ENCODE data around the gene RB1. TPM values are rescaled to one million over a fixed set of nuclear protein-coding genes. Genes with fewer than 3 reads are reported as not detected.
A peak's percentile ranks its signal among the peaks of the same experiment; 100 is the strongest.

RB1 gene
- total and polyA plus RNA-seq, 11 donors, result 8.5 to 52.1 (median 26.7) TPM

DNA sequence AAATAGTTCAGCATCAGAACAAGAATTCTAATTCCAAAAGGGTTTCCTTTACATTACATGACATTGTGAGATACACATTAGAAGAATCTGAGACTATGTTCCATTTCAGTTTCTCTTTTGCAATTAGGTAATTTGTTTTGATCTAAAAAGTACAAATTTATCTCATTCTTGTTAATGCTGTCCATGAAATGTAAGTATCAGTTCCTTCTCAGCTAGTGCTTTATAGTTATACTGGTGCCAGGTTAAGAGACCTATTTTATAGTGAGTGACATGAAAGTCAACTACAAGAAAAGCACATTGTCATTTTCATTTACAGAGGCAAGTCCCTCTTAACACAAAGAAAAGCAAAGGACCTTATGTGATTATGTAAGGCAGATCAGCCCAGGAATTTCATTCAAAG, 185.4 kb downstream of the RB1 start:
- H3K9me3 ChIP-seq, result peaks cover 0 to 10% (median 0%) of the 10 kb centered on the region in 12 donors
- peaks cover 0 to 65% (median 17%) of the 10 kb centered on the region in 12 donors for H3K4me1 ChIP-seq
- H3K27me3 ChIP-seq, result no peaks in the 10 kb centered on the region
- intact Hi-C loops (cut with DNase I), result no loop called here
- H3K36me3 ChIP-seq, result peaks cover 0 to 36% (median 16%) of the 10 kb centered on the region in 9 donors
- no peak for ATAC-seq
- peak overlapping the region in 3 of 12 donors; percentile 18 to 93 (median 22) for H3K27ac ChIP-seq
- no peak overlapping the region for H3K4me3 ChIP-seq
- TF ChIP-seq, protein P1, sequence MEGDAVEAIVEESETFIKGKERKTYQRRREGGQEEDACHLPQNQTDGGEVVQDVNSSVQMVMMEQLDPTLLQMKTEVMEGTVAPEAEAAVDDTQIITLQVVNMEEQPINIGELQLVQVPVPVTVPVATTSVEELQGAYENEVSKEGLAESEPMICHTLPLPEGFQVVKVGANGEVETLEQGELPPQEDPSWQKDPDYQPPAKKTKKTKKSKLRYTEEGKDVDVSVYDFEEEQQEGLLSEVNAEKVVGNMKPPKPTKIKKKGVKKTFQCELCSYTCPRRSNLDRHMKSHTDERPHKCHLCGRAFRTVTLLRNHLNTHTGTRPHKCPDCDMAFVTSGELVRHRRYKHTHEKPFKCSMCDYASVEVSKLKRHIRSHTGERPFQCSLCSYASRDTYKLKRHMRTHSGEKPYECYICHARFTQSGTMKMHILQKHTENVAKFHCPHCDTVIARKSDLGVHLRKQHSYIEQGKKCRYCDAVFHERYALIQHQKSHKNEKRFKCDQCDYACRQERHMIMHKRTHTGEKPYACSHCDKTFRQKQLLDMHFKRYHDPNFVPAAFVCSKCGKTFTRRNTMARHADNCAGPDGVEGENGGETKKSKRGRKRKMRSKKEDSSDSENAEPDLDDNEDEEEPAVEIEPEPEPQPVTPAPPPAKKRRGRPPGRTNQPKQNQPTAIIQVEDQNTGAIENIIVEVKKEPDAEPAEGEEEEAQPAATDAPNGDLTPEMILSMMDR (IDR thresholded peaks at IDR 0.05), result no peak
- TF ChIP-seq POLR2A (IDR thresholded peaks at IDR 0.05), result no peak
- DNase-seq, result no peak

DNA sequence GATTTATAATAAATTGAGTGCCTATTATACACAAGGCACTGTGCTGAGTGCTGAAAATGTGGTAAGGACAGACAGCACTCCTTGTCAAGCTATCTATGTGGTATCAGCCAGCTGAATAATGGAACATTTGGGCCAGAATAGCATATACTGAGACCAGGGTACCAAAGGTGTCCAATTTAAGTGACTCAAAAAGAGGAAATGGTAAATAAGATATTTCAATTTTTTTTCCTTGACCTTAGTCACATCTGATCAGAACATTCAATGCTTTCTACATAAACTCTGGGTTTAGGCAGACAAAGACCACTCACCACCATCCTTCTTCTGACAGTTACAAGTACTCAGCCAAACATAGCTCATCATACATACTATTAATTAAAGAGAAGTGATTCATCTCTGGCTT, 186.1 kb downstream of the RB1 start:
- intact Hi-C loops (cut with DNase I), result loop anchor here in 5 of 10 donors (5.0 to 10.0 kb wide), 5 partner anchors 43 to 85 kb away; partner anchors contain the start of genes LPAR6 (in 1 of the 5) and RCBTB2 (in 1 of the 5)
- H3K4me3 ChIP-seq, result peak overlapping the region in 1 of 12 donors; percentile 53
- H3K36me3 ChIP-seq, result peaks cover 0 to 33% (median 16%) of the 10 kb centered on the region in 9 donors
- TF ChIP-seq POLR2A (IDR thresholded peaks at IDR 0.05), result no peak
- TF ChIP-seq, protein P1 (IDR thresholded peaks at IDR 0.05), result no peak
- ATAC-seq, result no peak
- DNase-seq, result no peak
- H3K4me1 ChIP-seq, result peaks cover 0 to 72% (median 20%) of the 10 kb centered on the region in 12 donors
- H3K9me3 ChIP-seq, result peaks cover 0 to 10% (median 0%) of the 10 kb centered on the region in 12 donors
- peak overlapping the region in 3 of 12 donors; percentile 18 to 93 (median 22) for H3K27ac ChIP-seq
- H3K27me3 ChIP-seq, result no peaks in the 10 kb centered on the region

DNA sequence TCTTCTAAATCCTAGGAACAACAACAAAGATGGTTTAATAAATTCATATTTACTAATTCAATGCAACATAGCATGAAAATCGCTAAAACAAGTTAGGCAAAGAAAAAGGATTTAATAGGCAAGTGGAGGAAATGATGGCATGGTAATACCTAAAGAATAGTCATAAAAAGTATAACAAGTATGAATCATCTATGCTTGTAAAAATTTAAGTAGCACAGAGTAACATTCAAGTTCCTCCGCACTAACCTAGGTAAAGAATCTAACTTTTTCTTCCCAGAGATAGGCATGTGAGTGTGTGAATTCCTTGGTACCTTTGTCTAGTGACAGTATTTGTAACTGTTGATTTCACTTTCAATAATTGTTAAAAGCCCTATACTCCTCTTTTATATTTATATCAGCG, 186.7 kb downstream of the RB1 start:
- Histone ChIP-seq H3K4me1 (peaks cover 0 to 78% (median 23%) of the 10 kb centered on the region in 12 donors), H3K9me3 (peaks cover 0 to 10% (median 0%) of the 10 kb centered on the region in 12 donors), H3K4me3 (peak overlapping the region in 1 of 12 donors; percentile 53), H3K27me3 (no peaks in the 10 kb centered on the region), H3K27ac (peak overlapping the region in 5 of 12 donors; percentile 72 to 93 (median 84)), H3K36me3 (peaks cover 0 to 33% (median 16%) of the 10 kb centered on the region in 9 donors)
- ATAC-seq, result no peak
- TF ChIP-seq POLR2A (IDR thresholded peaks at IDR 0.05), result no peak
- TF ChIP-seq, protein P1 (IDR thresholded peaks at IDR 0.05), result no peak
- 96 to 99% (median 97%) methylated on average over 3 of the region's 3 CpGs for WGBS, 4 donors
- no peak for DNase-seq
- intact Hi-C loops (cut with DNase I), result loop anchor here in 5 of 10 donors (5.0 to 10.0 kb wide), 5 partner anchors 42 to 85 kb away; partner anchors contain the start of genes LPAR6 (in 1 of the 5) and RCBTB2 (in 1 of the 5)

DNA sequence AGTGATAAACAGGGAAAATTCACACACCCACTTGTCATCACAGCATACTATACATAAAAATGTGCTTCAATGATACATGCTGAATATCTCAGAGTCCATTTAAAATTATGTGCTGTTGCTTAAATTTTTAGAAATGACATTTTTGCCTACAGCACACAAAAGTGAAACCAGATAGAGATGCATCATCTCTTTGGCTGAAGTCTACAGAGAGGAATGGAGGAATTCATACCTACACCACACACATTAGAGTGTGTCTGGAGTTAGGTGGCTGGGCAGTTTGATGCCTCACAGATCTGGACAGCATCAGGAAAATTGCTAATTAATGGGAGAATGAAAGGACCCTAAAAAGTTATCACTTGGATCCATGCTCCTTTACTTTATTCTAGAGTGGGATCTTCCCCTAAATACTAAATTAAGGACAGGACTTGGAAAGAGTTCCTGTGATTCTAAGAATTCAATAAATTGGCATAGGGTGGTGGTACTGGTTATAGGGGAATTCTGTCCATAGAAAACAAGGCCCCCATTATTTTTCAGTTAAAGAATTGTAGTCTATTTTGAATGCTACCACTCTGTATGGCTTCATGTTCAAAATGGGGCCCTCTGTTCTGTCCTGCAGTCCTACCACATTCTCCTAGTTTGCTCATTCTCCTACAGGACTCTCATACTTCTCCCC, 188.0 kb downstream of the RB1 start:
- Histone ChIP-seq H3K9me3 (peaks cover 0 to 10% (median 0%) of the 10 kb centered on the region in 12 donors), H3K4me1 (peaks cover 0 to 85% (median 24%) of the 10 kb centered on the region in 12 donors), H3K36me3 (peaks cover 0 to 38% (median 16%) of the 10 kb centered on the region in 9 donors), H3K4me3 (peak overlapping the region in 9 of 12 donors; percentile 21 to 55 (median 46)), H3K27ac (peak overlapping the region; percentile 55 to 93 (median 76)), H3K27me3 (no peaks in the 10 kb centered on the region)
- TF ChIP-seq, protein P1 (IDR thresholded peaks at IDR 0.05), result no peak
- no peak for TF ChIP-seq POLR2A (IDR thresholded peaks at IDR 0.05)
- DNase-seq (no peak), ATAC-seq (no peak)
- intact Hi-C loops (cut with DNase I), result loop anchor here in 5 of 10 donors (5.0 to 10.0 kb wide), 5 partner anchors 41 to 87 kb away; partner anchors contain the start of genes LPAR6 (in 1 of the 5) and RCBTB2 (in 1 of the 5)
